ENCODE results near the gene DAAM1. TPM values are rescaled to one million over a fixed set of nuclear protein-coding genes. Genes with fewer than 3 reads are reported as not detected.

Gene DAAM1
- total and polyA plus RNA-seq, 12 donors: 22.8 to 102 (median 75.2) TPM

- Histone ChIP-seq H3K27me3 (no peaks in the 10 kb centered on the region), H3K27ac (peak overlapping the region; percentile 32 to 73 (median 51)), H3K4me1 (peaks cover 13 to 95% (median 70%) of the 10 kb centered on the region in 9 donors), H3K4me3 (no peak overlapping the region), H3K36me3 (no peaks in the 10 kb centered on the region), H3K9me3 (no peaks in the 10 kb centered on the region)
- DNase-seq: no peak
- WGBS, 2 donors: 27 to 45% methylated on average over 5 of the region's 5 CpGs
- TF ChIP-seq CTCF (IDR thresholded peaks at IDR 0.05): no peak
- peak in 6 of 8 donors; percentile 36 to 82 (median 53) for ATAC-seq
- intact Hi-C loops (cut with DNase I): loop anchor here in 5 of 10 donors (5.0 to 10.0 kb wide), 5 partner anchors 47 to 117 kb away; no protein-coding TSS in a partner anchor
Measured at GRCh38 chr14:59197695-59198262, 9.3 kb downstream of the DAAM1 start.

DNA sequence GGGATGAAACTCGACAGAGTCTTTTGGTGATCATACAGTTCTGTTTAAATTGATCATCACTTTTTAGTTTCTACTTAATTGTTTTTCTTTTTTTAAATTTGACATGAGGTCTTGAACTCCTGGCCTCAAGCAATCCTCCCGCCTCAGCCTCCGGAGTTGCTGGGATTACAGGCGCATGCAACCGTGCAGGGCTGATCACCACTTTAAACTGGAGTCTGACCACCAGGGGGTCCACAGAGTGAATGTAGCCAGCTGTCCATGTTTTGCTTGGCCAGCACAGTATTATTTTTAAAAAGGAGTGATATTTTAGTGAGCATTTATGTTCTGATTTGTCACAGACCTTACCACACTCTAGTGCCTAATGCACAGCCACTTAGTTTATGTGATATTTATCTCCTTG lies 10.7 kb downstream of the DAAM1 start:
- Histone ChIP-seq H3K27ac (peak overlapping the region in 3 of 10 donors; percentile 29 to 72 (median 32)), H3K36me3 (no peaks in the 10 kb centered on the region), H3K9me3 (no peaks in the 10 kb centered on the region), H3K4me3 (no peak overlapping the region), H3K27me3 (no peaks in the 10 kb centered on the region), H3K4me1 (peaks cover 12 to 95% (median 62%) of the 10 kb centered on the region in 9 donors)
- intact Hi-C loops (cut with DNase I): loop anchor here in 5 of 10 donors (5.0 to 10.0 kb wide), 5 partner anchors 46 to 116 kb away; no protein-coding TSS in a partner anchor
- DNase-seq: no peak
- no peak for TF ChIP-seq CTCF (IDR thresholded peaks at IDR 0.05)
- WGBS, 2 donors: 72 to 79% methylated on average over 5 of the region's 5 CpGs
- ATAC-seq: no peak

DNA sequence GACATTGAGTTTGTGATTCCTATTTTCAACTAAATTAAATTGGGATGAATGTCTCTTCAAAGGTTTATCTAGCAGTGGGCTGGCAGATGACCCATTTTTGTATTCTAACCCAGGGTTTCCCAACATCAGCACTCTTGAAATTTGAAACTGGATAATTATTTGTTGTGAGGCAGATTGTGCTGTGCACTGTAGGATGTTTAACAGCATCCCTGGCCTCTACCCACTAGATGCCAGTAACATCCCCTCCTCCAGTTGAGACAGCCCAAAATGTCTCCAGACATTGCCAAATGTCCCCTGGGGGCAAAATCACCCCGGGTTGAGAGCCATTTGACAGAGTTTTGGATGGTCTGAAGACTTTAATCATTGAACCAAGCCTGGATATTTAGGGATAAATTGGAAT lies 11.1 kb downstream of the DAAM1 start:
- Histone ChIP-seq H3K4me3 (no peak overlapping the region), H3K27ac (peak overlapping the region in 2 of 10 donors; percentile 6 to 38), H3K4me1 (peaks cover 8 to 95% (median 58%) of the 10 kb centered on the region in 9 donors), H3K27me3 (no peaks in the 10 kb centered on the region), H3K9me3 (no peaks in the 10 kb centered on the region), H3K36me3 (no peaks in the 10 kb centered on the region)
- TF ChIP-seq CTCF (IDR thresholded peaks at IDR 0.05): no peak
- ATAC-seq: no peak
- DNase-seq: no peak
- intact Hi-C loops (cut with DNase I): loop anchor here in 5 of 10 donors (5.0 to 10.0 kb wide), 5 partner anchors 45 to 115 kb away; no protein-coding TSS in a partner anchor
- WGBS, 2 donors: 53 to 56% methylated on average over 1 of the region's 1 CpG

DNA sequence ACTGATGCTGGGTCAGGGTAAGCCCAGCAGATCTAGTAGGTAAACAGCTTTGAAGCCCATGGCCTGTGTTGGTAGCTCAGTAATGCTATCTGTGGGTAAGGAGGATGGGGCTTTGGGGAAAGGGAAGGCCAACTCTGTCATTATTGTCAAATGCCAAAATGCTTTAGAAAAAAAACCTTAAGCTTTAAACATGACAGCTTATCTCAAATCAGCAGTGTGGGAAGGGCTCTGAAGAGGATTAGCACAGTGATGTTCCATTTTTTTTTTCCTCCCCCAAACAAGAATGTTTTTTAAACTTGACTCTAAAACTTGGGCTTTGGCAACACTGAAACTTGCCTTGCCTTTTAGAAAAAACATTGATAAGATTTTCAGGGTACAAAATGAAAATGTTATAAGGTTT lies 11.7 kb downstream of the DAAM1 start:
- ATAC-seq (peak in 1 of 8 donors; percentile 17), DNase-seq (no peak)
- Histone ChIP-seq H3K27ac (peak overlapping the region in 3 of 10 donors; percentile 6 to 38 (median 24)), H3K9me3 (no peaks in the 10 kb centered on the region), H3K4me1 (peaks cover 7 to 95% (median 63%) of the 10 kb centered on the region in 9 donors), H3K36me3 (no peaks in the 10 kb centered on the region), H3K4me3 (no peak overlapping the region), H3K27me3 (no peaks in the 10 kb centered on the region)
- intact Hi-C loops (cut with DNase I): no loop called here
- no peak for TF ChIP-seq CTCF (IDR thresholded peaks at IDR 0.05)
